SU-DHL-6 (cell line): ENCODE data around the gene IRS4.

Experiments
- H2AFZ ChIP-seq: fragments of 200-600 bp; sonication (generic); 2 replicates; pipeline ENCODE4 v1.6.1; 2014; ENCODE audit warnings: low read depth, mild to moderate bottlenecking, moderate library complexity, mixed read lengths, antibody characterized with exemption, low read length; ENCODE audit not compliant: severe bottlenecking
- H3F3A ChIP-seq: fragments of 200-600 bp; shearing (Covaris generic); 2 replicates; pipeline ENCODE4 v1.6.0; 2016; ENCODE audit warnings: antibody characterized with exemption, mild to moderate bottlenecking; ENCODE audit not compliant: insufficient read depth
- H3K27ac ChIP-seq: fragments of 200-600 bp; sonication (generic); 2 replicates; pipeline ENCODE4 v1.5.1; 2016; ENCODE audit warnings: low read depth, mild to moderate bottlenecking, low read length, moderate library complexity, mixed read lengths
- H3K27me3 ChIP-seq: fragments of 200-600 bp; sonication (generic), shearing (Covaris generic); 2 replicates; pipeline ENCODE4 v1.6.0; 2014; ENCODE audit warnings: mild to moderate bottlenecking, low read length
- H3K36me3 ChIP-seq: fragments of 200-600 bp; sonication (generic); 2 replicates; pipeline ENCODE4 v1.6.1; 2014; ENCODE audit warnings: mild to moderate bottlenecking, low read length, mixed read lengths
- H3K4me2 ChIP-seq: fragments of 300-600, 200-600 bp; shearing (Covaris generic), sonication (generic); 2 replicates; pipeline ENCODE4 v1.6.0; 2014; ENCODE audit warnings: low read length, low read depth, mild to moderate bottlenecking; ENCODE audit not compliant: poor library complexity, severe bottlenecking
- H3K4me3 ChIP-seq: fragments of 200-600 bp; sonication (generic); 2 replicates; pipeline ENCODE4 v1.5.1; 2014; ENCODE audit warnings: antibody characterized with exemption, low read length, mild to moderate bottlenecking, mixed read lengths; ENCODE audit not compliant: insufficient read depth, poor library complexity, severe bottlenecking
- H3K79me2 ChIP-seq: fragments of 200-600 bp; sonication (generic); 2 replicates; pipeline ENCODE4 v1.6.1; 2014; ENCODE audit warnings: mild to moderate bottlenecking, low read length, moderate library complexity; ENCODE audit not compliant: insufficient read depth
- H3K9ac ChIP-seq: fragments of 200-600 bp; sonication (generic); 2 replicates; pipeline ENCODE4 v1.7.0; 2014; ENCODE audit warnings: mild to moderate bottlenecking, low read length
- H3K9me2 ChIP-seq: fragments of 200-600 bp; sonication (generic); replicated peaks from 2 replicates; pipeline ENCODE4 v1.6.1; 2014; ENCODE audit warnings: low read length; ENCODE audit not compliant: insufficient read depth
- H3K9me3 ChIP-seq: fragments of 200-600 bp; sonication (generic); 2 replicates; pipeline ENCODE4 v1.6.1; 2014; ENCODE audit warnings: low read length, mixed read lengths; ENCODE audit not compliant: insufficient read depth
- H4K20me1 ChIP-seq: fragments of 200-600 bp; sonication (generic); 2 replicates; pipeline ENCODE4 v1.6.1; 2014; ENCODE audit warnings: low read depth, mild to moderate bottlenecking, antibody characterized with exemption, low read length, moderate library complexity, mixed read lengths
- EZH2phosphoT487 ChIP-seq: fragments of 200-600 bp; sonication (generic), shearing (Covaris generic); conservative IDR thresholded peaks from 2 replicates; pipeline ENCODE4 v1.6.1; 2018; ENCODE audit warnings: mild to moderate bottlenecking, antibody characterized with exemption, low read length, moderate library complexity, mixed read lengths
- TF ChIP-seq, protein P1 (sequence below): fragments of 200-600 bp; sonication (generic); IDR thresholded peaks from one replicate; pipeline ENCODE4 v1.5.1; 2017; ENCODE audit warnings: antibody characterized with exemption, mild to moderate bottlenecking, low read length, moderate library complexity; ENCODE audit not compliant: insufficient read depth, poor library complexity, severe bottlenecking

Gene IRS4

DNA sequence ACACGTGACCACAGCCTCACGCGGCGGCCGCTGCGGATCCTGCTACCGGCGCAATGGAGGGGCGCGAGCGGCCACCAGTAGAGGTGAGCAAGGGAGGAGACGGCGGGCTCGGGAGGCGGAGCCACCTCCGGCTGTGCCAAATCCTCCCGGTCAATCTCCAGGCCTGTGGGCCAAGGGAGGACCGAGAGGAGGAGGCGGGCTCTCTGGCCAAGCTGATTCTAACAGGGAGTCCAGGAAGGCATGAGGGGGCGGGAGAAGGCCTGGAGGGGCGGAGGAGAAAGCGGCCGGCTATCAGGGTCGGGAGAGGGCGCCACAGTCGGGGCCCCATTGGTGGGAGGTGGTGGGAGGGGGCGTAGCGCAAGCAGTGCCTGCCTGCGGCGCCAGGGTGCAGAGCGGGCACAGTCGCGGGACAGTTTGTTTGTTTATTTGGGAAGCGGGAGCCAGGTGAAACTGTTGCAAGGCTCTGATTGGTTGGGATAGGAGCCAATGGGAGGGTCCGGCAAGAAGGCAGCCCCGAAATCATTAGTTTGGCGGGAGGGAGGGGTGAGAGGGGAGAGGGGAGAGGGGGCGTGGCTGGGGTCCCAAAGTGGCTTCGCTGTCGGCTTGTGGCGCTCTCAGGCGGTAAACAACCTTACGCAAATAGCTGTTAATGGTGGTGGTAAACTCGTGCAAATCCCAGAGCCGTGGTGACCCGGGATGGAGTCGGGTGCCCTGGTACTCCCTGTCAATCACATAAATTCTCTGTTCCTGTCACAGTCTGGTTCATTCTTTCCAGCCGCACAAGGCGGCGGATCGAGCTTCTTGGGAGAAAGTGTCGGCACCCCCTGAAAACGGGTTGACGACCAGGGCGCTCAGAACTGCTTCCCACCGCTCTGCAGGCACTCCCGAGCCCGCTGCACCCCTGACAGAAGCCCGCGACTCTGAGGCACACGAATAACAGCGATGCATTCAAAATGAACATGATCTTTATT lies at the start of gene IRS4:
Gene IRS4, minus strand, starts transcription at position 55 of the 971 bp plus-strand sequence.
- no peaks in the 10 kb centered on the region for H3K27me3 ChIP-seq
- no peak within 1 kb of the TSS for H3K4me3 ChIP-seq

DNA sequence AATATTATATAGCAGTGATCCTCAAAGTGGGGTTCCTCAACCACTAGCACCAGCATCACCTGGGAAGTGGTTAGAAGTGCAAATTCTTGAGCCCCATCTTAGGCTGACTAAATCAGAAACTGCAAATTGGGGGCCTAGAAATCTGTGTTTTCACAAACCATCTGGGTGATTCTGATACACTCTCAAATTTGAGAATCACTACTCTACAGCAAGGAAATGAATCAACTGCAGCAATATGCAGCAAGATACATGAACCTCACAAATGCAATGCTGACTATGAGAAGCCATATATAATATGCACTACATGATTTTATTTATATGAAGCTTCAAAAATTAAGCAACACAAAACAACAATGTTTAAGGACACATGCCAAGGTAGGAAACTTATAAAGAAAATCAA lies 36.2 kb upstream of the IRS4 start:
- H3K9me3 ChIP-seq = no peaks in the 10 kb centered on the region
- TF ChIP-seq, protein P1, sequence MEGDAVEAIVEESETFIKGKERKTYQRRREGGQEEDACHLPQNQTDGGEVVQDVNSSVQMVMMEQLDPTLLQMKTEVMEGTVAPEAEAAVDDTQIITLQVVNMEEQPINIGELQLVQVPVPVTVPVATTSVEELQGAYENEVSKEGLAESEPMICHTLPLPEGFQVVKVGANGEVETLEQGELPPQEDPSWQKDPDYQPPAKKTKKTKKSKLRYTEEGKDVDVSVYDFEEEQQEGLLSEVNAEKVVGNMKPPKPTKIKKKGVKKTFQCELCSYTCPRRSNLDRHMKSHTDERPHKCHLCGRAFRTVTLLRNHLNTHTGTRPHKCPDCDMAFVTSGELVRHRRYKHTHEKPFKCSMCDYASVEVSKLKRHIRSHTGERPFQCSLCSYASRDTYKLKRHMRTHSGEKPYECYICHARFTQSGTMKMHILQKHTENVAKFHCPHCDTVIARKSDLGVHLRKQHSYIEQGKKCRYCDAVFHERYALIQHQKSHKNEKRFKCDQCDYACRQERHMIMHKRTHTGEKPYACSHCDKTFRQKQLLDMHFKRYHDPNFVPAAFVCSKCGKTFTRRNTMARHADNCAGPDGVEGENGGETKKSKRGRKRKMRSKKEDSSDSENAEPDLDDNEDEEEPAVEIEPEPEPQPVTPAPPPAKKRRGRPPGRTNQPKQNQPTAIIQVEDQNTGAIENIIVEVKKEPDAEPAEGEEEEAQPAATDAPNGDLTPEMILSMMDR = no peak
- TF ChIP-seq EZH2phosphoT487 = no peak

More for the DNA sequence above, at the start of gene IRS4:
- H4K20me1 ChIP-seq = no peaks in the 10 kb centered on the region
- no peaks in the 10 kb centered on the region for H3K79me2 ChIP-seq
- no peaks in the 10 kb centered on the region for H3K36me3 ChIP-seq
- no peaks in the 10 kb centered on the region for H3K9me2 ChIP-seq
- H3F3A ChIP-seq = no peaks in the 10 kb centered on the region
- H3K27ac ChIP-seq = no peak within 1 kb of the TSS
- TF ChIP-seq EZH2phosphoT487 = no peak
- TF ChIP-seq, protein P1 = no peak
- H2AFZ ChIP-seq = no peak within 1 kb of the TSS
- no peak within 1 kb of the TSS for H3K9ac ChIP-seq
- H3K4me2 ChIP-seq = no peak within 1 kb of the TSS
- no peaks in the 10 kb centered on the region for H3K9me3 ChIP-seq

DNA sequence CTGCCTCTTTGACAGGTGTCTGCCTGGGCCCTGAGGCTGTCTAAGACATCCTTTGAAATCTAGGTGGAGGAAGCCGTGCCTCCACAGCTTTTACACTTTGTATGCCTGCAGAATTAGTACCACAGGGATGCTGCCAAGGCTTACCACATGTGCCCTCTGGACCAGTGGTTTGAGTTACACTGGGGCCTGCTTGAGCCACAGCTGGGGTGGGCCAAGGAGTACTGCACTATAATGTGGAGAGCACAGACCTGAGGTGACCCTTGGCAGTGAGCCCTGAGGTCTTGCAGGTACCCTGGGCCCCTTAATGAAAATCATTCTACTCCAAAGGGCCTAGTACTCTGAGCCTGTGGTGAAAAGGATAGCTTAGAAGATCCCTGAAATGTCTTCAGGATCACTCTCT lies 27.2 kb upstream of the IRS4 start:
- no peak for TF ChIP-seq EZH2phosphoT487
- TF ChIP-seq, protein P1 = no peak
- H3K36me3 ChIP-seq = no peaks in the 10 kb centered on the region
- H3K4me2 ChIP-seq = no peak overlapping the region
- H3K27ac ChIP-seq = no peak overlapping the region
- H3K9me2 ChIP-seq = no peaks in the 10 kb centered on the region
- H3K27me3 ChIP-seq = no peaks in the 10 kb centered on the region
- H3K9ac ChIP-seq = no peak overlapping the region
- no peaks in the 10 kb centered on the region for H4K20me1 ChIP-seq
- H2AFZ ChIP-seq = no peak overlapping the region
- no peaks in the 10 kb centered on the region for H3K79me2 ChIP-seq
- no peaks in the 10 kb centered on the region for H3K9me3 ChIP-seq
- no peaks in the 10 kb centered on the region for H3F3A ChIP-seq
- H3K4me3 ChIP-seq = no peak overlapping the region

More for the DNA sequence above, 36.2 kb upstream of the IRS4 start:
- no peak overlapping the region for H3K4me3 ChIP-seq
- no peaks in the 10 kb centered on the region for H3K36me3 ChIP-seq
- H3K79me2 ChIP-seq = no peaks in the 10 kb centered on the region
- H3K27me3 ChIP-seq = no peaks in the 10 kb centered on the region
- no peaks in the 10 kb centered on the region for H3K9me2 ChIP-seq
- H4K20me1 ChIP-seq = no peaks in the 10 kb centered on the region
- H3K4me2 ChIP-seq = no peak overlapping the region
- no peak overlapping the region for H3K27ac ChIP-seq
- no peak overlapping the region for H2AFZ ChIP-seq
- no peaks in the 10 kb centered on the region for H3F3A ChIP-seq
- no peak overlapping the region for H3K9ac ChIP-seq
